GM18517 (cell line): ENCODE results near the gene PPP1R3E.
"Not testable (repeated sequence)": the region's sequence is repeated elsewhere in the genome, so short reads cannot be mapped to it uniquely, and the experiment has no call there.

Experiments
- ATAC-seq: cut with Tn5 transposase; IDR thresholded peaks from one replicate; pipeline ENCODE4 v1.9.1; 2021; ENCODE audit warnings: mild to moderate bottlenecking, moderate library complexity; ENCODE audit not compliant: unreplicated experiment

The PPP1R3E gene

GRCh38 chr14:23297611-23298277 lies 4.9 kb downstream of the PPP1R3E start:
- ATAC-seq: no peak

DNA sequence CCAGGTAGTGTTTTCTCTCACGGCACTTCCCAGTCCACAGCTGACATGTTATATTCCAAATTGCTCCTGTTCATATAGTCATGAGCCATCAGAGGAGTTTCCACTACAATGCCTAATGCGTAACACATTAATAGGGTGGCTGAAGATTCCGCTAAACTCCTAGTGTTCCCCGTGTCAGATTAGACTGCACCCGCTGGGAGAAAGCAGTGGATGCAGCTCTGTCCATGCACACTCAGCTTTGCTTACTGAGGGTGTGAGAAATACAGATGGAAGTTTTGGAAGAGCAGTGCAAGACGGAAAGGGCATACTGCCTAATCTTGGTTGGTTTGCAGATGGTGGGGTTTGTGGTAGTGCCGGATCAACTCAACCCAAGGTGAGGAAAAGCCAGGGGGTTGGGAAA lies 5.6 kb downstream of the PPP1R3E start:
- no peak for ATAC-seq

DNA sequence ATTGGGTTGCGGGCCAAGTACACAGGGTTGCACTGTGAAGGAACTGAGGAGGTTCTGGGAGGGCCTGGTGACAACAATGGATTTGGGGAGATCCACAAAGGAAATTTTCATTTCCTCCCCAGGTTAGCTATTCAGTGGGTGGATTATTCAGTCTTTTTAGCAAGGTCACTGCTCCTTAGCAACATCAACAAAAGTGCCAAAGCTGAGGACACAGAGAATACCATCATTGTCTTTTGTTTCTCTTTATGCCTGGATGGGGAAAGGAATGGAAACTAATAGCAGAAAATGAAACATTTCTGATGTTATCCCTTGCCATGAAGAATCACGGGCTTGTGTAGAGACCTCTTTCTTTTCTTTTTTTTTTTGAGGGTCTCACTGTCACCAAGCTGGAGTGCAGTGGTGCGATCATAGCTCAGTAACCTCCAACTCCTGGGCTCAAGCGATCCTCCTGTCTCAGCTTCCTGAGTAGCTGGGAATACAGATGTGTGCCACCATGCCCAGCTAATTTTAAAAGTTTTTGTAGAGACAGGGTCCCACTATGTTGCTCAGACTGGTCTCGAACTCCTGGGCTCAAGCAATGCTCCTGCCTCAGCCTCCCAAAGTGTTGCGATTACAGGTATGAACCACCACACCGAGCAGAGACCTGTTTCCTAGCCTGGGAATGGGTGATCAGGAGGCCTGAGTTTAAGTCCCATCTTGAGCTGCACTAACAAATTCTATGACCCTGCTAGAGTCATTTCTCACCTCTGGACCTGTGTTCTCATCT lies 6.5 kb downstream of the PPP1R3E start:
- ATAC-seq: no peak

- peak; percentile 44 for ATAC-seq
Observed at GRCh38 chr14:23294734-23295561, 7.7 kb downstream of the PPP1R3E start.

DNA sequence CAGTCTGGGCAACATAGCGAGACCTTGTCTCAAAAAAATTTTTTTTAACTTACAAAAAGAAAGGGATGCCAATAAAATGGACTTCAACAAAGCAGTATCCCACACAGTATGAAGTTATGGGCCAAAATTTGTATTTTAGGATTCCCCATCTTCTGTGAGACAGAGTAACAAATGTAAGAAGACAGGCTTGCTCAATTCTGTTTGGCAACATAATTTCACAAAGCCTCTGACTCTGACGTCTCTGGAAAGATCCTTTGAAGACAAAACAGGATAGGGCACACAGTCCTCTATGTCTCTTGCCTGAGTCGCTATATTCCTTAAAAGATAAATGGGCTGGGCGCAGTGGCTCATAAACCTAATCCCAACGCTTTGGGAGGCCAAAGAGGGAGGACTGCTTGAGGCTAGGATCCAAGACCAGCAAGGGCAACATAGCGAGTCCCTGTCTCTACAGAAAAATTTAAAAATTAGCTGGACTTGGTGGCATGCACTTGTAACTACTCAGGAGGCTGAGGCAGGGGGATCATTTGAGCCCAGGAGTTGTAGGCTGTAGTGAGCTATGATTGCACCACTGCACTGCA lies 15.7 kb downstream of the PPP1R3E start:
- ATAC-seq: no peak

DNA sequence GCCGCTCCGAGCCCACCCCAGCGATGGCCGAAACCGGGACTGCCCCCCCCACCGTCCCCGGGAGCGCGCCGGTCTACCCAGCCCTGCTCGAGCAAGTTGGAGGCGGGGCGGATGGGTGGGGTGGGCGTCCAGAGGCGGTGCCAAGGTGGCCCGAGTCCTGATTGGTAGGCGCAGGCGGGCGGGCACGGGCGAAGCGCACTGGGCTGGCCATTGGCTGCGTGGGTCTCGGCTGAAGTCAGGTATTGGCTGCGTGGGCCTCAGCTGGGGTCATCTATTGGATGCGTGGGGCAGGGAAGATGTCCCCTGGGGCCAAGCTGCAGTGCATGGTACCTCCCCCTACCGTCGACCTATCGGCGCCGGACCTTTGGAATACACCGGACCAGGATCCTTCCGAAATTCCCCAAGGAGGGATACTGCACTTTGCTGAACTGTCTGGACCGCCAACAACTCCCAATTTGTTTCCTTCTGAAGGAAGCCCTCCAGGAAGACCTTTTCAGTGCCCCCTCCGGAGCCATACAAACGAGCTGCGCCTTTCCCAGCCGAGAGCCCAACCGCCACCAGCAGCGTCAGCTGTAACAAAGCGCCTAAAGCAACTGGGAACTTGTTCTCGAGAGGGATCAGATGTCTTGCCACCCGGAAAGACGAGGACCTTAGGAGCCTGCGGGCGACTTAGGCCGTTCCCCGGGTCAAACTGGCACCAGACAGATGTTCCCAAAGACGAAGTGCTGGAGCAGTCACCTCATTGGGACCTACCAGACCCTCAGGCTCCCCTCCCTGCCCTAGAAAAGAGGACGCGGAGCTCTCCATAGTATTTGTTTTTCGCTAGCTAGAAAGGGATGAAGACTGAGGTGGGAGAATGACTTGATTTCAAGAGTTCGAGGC lies 16.4 kb downstream of the PPP1R3E start, which contains the start of gene HOMEZ:
HOMEZ (minus strand) TSS at position 113 of the 882 bp plus-strand sequence. CDS start 180 bp downstream, outside the sequence.
- ATAC-seq: peak; percentile 97

DNA sequence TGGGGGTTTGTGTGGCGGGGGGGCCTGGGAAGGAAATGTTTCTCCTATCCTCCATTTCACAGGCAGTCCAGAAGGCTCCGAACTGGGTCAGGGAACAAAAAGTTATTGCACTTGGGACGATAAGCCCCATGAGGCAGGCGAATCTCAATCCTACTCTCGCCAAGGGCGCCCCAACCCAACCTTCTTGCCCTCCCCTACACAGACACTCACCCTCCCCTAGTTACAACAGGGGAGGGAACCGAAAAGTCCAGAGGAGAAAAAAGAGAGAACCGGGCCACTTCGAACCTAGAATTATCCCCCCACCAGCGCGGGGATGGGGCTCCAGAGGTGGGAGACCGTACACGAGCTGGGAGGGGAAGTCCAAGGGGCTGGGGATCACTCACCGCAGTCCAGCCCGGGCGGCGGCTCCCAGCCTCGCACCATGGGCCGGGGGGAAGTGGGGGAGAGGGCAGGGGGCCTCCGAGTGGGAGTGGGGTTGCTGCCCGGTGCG lies 17.1 kb downstream of the PPP1R3E start:
- peak; percentile 8 for ATAC-seq

GRCh38 chr14:23284654-23285529 lies 17.8 kb downstream of the PPP1R3E start:
- no peak for ATAC-seq

DNA sequence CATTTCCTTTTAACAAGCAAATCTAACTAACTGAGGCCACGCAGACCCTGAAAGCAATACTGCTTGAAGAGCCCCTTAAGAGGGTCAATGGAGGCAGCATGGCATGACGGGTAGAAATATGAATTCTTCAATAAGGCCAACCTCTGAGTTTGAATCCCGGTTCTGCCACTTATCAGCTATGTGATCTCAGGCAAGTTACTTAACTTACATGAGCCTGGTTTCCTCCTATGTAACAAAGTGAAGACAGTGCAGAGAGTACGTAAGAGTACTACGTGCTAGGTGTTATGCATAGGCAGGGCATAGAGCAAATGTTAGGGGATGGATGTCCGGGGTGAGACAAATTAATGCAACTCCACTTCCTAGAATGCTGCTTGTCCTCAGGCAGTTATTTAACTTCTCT lies 21.4 kb downstream of the PPP1R3E start:
- ATAC-seq: no peak

DNA sequence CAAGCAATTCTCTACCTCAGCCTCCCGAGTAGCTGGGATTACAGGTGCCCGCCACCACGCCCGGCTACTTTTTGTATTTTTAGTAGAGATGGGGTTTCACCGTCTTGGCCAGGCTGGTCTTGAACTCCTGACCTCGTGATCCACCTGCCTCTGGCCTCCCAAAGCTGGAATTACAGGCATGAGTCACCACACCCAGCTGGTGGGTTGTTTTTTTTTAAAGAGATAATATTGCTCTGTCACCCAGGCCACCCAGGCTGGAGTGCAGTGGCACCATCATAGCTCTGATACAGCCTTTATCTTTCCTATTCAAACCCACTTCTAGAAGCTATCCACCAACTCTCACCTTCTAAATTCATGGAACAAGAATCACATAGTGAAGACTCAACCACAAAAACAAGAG lies 24.7 kb downstream of the PPP1R3E start:
- ATAC-seq: not testable (repeated sequence)

GRCh38 chr14:23277189-23277588 lies 25.5 kb downstream of the PPP1R3E start:
- no peak for ATAC-seq

DNA sequence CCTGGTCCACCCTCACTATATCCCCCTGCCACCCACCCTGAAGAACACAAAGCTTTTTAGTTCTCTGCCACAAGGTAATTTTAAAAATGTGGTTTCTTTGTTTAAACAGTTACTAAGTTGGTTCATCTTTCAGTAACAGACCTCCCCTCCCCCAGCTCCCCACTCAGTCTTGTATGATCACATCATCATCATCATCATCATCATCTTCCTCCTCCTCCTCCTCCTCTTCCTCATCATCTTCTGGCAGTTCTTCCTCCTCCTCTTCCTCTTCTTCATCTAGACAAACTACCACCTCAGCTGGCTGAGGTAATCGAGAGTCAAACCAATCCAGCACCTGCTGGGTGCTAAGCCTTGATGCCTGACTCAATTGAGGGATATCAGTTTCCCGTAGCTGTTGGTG lies 27.2 kb downstream of the PPP1R3E start:
- no peak for ATAC-seq

DNA sequence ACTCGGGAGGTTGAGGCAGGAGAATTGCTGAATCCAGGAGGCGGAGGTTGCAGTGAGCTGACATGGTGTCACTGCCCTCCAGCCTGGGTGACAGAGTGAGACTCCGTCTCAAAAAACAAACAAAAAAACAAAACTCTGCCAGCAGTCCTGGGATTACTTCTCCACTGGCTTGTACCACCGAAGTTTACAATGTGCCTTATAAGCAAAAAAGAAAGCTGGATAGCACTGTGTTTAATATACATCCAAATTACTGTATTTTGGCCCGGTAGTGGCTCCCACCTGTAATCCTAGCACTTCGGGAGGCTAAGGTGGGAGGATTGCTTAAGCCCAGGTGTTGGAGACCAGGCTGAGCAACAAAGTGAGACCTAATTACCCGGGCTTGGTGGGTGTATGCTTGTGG lies 33.5 kb downstream of the PPP1R3E start:
- ATAC-seq: no peak

GRCh38 chr14:23260849-23261248 lies 41.8 kb downstream of the PPP1R3E start:
- not testable (repeated sequence) for ATAC-seq

GRCh38 chr14:23259426-23259825 lies 43.2 kb downstream of the PPP1R3E start:
- ATAC-seq: no peak

DNA sequence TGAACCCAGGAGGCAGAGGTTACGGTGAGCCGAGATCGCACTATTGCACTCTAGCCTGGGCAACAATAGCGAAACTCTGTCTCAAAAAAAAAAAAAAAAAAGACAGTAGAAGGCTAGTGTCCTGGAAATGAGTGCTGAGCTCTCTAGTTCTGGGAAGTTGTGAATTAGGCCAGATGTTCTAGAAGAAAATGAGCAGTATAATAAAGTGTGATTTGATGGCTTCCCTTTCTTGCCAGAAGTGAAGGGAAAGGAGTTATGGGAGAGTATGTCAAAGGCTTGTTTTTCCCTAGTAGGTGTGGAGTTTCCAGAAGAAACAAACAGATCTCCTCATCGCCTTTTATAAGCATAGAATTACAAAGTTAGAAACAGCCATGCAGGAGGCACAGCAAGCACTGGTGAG lies 44.4 kb downstream of the PPP1R3E start:
- no peak for ATAC-seq

DNA sequence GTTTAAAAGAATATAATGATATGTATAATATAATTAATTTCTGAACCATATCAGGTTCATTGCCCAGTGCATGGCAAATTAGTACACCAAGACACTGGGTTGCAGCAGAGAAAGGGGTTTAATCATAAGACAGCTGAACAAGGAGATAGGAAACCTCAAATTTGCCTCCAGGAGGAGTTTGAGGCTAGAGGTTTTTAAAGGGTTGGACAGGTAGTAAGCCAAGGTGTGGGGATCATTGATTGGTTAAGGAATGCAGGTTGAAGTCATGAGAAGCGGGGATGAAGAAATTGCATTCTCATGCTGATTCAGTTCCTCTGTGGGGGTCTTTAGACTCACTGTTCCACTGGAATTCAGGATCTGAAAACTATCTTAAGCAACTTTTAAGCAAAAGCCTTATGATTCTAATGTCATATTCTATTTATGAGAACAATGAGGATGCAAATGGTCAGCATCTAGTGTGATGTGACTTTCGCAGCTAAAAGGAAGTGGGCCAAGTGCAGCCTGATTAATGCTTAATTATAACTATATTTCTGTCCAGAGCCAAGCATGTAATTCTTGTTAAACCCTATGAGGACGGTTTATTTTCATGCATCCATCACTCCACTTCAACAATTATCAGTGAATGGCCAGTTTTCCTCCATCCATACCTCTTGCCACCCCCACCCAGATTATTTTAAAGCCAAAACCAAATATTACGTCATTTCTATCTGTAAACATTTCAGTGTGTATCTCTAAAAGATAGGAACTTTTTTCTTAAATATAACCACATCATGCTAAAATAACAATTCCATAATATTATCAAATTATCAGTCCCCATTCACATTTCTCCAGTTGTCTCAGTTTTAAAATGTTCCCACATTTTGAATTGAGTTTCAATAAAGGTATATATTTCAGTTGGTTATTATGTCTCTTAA lies 50.0 kb downstream of the PPP1R3E start:
- no peak for ATAC-seq

GRCh38 chr14:23252006-23252405 lies 50.7 kb downstream of the PPP1R3E start:
- no peak for ATAC-seq
